Germinal center (tissue), 1 donor: ENCODE measurements around the gene LYL1.

Experiments
- DNase-seq: peaks from one replicate; pipeline ENCODE4 v3.0.0; 2012; ENCODE audit warnings: mixed read lengths, low spot score

The LYL1 gene

DNA sequence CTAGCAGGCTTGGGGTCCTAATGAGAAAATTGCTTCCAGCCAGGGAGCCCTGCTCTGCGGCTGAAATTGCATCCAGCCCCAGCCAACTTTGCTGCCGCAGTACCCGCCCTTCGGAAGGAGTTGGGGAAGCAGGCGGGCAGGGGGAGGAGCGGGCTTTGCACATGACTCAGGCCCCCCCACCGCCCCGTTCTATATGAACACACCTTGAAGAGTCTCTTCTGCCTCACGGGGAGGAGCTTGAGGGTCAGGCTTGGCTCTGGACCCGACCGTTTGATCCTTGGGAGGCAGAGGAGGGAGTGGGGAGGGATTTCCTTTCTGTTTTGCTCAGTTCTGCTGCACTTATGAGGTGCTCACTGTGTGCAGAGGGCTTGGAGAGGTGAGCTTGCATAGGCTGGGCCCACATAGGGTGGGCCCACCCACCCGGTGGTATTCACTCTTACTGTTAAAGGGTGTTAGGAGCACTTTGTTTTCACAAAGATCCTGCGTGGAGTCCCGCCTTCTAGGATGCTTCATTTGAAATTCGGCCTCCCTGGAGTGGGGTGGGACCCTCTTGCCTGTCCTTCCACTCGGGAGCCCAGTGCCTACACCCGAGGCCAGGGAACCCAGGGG lies 46.5 kb downstream of the LYL1 start:
- no peak for DNase-seq

- DNase-seq: no peak
Measured at GRCh38 chr19:13055213-13056051, 47.2 kb downstream of the LYL1 start.

GRCh38 chr19:13054626-13055212 lies 47.9 kb downstream of the LYL1 start:
- DNase-seq: no peak

- DNase-seq: no peak
Measured at GRCh38 chr19:13053761-13054625, 48.7 kb downstream of the LYL1 start.

GRCh38 chr19:13053238-13053637 lies 49.4 kb downstream of the LYL1 start:
- no peak for DNase-seq

DNA sequence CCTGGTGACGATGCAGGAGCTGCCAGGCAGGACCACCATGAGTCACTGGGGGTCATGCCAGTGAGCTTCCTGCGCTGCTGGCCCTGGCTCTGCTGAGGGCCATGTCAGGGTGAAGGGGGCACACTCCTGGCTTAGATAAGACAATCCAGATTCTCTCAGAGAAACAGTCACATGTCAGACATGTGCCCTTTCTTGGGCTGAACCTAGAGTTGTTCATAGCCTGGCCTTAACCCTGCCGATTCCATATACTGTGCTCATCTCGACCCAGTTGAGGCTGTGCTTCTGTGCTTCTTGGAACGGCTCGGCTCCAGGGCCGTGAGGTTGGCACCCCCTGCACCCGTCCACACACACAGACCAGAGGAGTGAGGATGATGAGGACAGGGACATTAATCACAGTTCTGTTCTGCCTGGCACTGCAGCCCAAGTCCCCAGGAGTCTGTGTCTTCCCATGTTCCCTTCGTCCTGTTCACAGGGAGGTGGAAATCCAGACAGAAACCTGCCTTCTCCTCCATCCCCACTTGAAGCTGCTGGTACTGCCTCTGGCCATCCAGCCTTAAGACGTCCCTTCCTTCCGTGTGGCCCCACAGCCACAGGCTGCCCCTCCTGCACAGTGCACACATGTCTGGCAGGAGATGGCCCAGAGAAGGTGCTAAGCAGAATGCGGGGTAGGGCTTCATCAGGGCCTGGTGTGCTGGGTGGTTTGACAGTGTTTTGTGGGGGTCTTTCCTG lies 50.0 kb downstream of the LYL1 start:
- DNase-seq: no peak

- no peak for DNase-seq
Measured at GRCh38 chr19:13051557-13052165, 51.0 kb downstream of the LYL1 start.

GRCh38 chr19:13050274-13050673 lies 52.4 kb downstream of the LYL1 start:
- no peak for DNase-seq
